Activated naive CD8-positive, alpha-beta T cell treated with anti-CD3 and anti-CD28 coated beads for 36 hours (primary cell): Measurements from ENCODE around the gene MNAT1. TPM values are rescaled to one million over a fixed set of nuclear protein-coding genes. Genes with fewer than 3 reads are reported as not detected.
"Not testable (repeated sequence)": the region's sequence is repeated elsewhere in the genome, so short reads cannot be mapped to it uniquely, and the experiment has no call there.

Experiments used
- DNase-seq: peaks from one replicate; pipeline ENCODE4 v3.0.0; 2021
- H3K27ac Mint-ChIP-seq: one replicate; pipeline ENCODE4 v1.8.0; 2022; ENCODE audit warnings: mild to moderate bottlenecking, moderate library complexity, mixed read lengths
- H3K27me3 Mint-ChIP-seq: one replicate; pipeline ENCODE4 v1.8.0; 2022; ENCODE audit warnings: mild to moderate bottlenecking, mixed read lengths
- H3K36me3 Mint-ChIP-seq: one replicate; pipeline ENCODE4 v1.8.0; 2021; ENCODE audit warnings: mild to moderate bottlenecking, mixed read lengths
- H3K4me1 Mint-ChIP-seq: one replicate; pipeline ENCODE4 v1.8.0; 2021; ENCODE audit warnings: mixed read lengths
- H3K4me3 Mint-ChIP-seq: one replicate; pipeline ENCODE4 v1.8.0; 2022; ENCODE audit warnings: mild to moderate bottlenecking, moderate library complexity, mixed read lengths
- H3K9me3 Mint-ChIP-seq: one replicate; pipeline ENCODE4 v1.8.0; 2022; ENCODE audit warnings: mixed read lengths
- total RNA-seq, 2 experiments: library from RNA; stranded (reverse); gene quantifications; one replicate each; pipeline ENCODE4 v1.2.3, GENCODE V29; 2021

The MNAT1 gene
- total RNA-seq, 2 experiments from 2014 or later = 39.7 to 42.7 TPM

GRCh38 chr14:60862283-60862682 is 127.7 kb downstream of the MNAT1 start:
- Mint-ChIP-seq H3K27me3 (no peaks in the 10 kb centered on the region), H3K9me3 (no peaks in the 10 kb centered on the region), H3K36me3 (peaks cover 11% of the 10 kb centered on the region), H3K4me1 (peaks cover 8% of the 10 kb centered on the region), H3K4me3 (no peak overlapping the region), H3K27ac (no peak overlapping the region)
- DNase-seq = no peak

- Mint-ChIP-seq H3K27ac (no peak overlapping the region), H3K36me3 (peaks cover 3% of the 10 kb centered on the region)
These were observed 128.7 kb downstream of the MNAT1 start for GRCh38 chr14:60863249-60863648.

GRCh38 chr14:60865378-60866127 is 131.0 kb downstream of the MNAT1 start:
- peaks cover 15% of the 10 kb centered on the region for H3K4me1 Mint-ChIP-seq
- no peak overlapping the region for H3K4me3 Mint-ChIP-seq
- H3K27ac Mint-ChIP-seq = no peak overlapping the region
- no peaks in the 10 kb centered on the region for H3K9me3 Mint-ChIP-seq
- H3K27me3 Mint-ChIP-seq = no peaks in the 10 kb centered on the region
- no peaks in the 10 kb centered on the region for H3K36me3 Mint-ChIP-seq
- no peak for DNase-seq

More at GRCh38 chr14:60863249-60863648, 128.7 kb downstream of the MNAT1 start:
- Mint-ChIP-seq H3K27me3 (no peaks in the 10 kb centered on the region), H3K4me1 (peaks cover 17% of the 10 kb centered on the region), H3K4me3 (no peak overlapping the region), H3K9me3 (no peaks in the 10 kb centered on the region)
- DNase-seq = no peak

GRCh38 chr14:60867503-60868172 is 133.1 kb downstream of the MNAT1 start:
- no peaks in the 10 kb centered on the region for H3K27me3 Mint-ChIP-seq
- H3K4me1 Mint-ChIP-seq = peaks cover 15% of the 10 kb centered on the region
- no peak for DNase-seq
- H3K4me3 Mint-ChIP-seq = no peak overlapping the region
- H3K27ac Mint-ChIP-seq = peak overlapping the region; percentile 44
- no peaks in the 10 kb centered on the region for H3K9me3 Mint-ChIP-seq
- H3K36me3 Mint-ChIP-seq = no peaks in the 10 kb centered on the region

GRCh38 chr14:60878121-60878520 is 143.6 kb downstream of the MNAT1 start:
- no peak overlapping the region for H3K4me3 Mint-ChIP-seq
- H3K4me1 Mint-ChIP-seq = peaks cover 9% of the 10 kb centered on the region
- H3K9me3 Mint-ChIP-seq = peaks cover 11% of the 10 kb centered on the region
- no peak for DNase-seq
- peaks cover 34% of the 10 kb centered on the region for H3K36me3 Mint-ChIP-seq
- no peaks in the 10 kb centered on the region for H3K27me3 Mint-ChIP-seq
- H3K27ac Mint-ChIP-seq = no peak overlapping the region

GRCh38 chr14:60878536-60878935 is 144.0 kb downstream of the MNAT1 start:
- peaks cover 36% of the 10 kb centered on the region for H3K36me3 Mint-ChIP-seq
- no peak overlapping the region for H3K27ac Mint-ChIP-seq
- no peak overlapping the region for H3K4me3 Mint-ChIP-seq
- H3K27me3 Mint-ChIP-seq = no peaks in the 10 kb centered on the region
- no peak for DNase-seq
- peaks cover 9% of the 10 kb centered on the region for H3K4me1 Mint-ChIP-seq
- H3K9me3 Mint-ChIP-seq = peaks cover 12% of the 10 kb centered on the region

GRCh38 chr14:60882219-60882618 is 147.7 kb downstream of the MNAT1 start:
- H3K9me3 Mint-ChIP-seq = peaks cover 35% of the 10 kb centered on the region
- no peak overlapping the region for H3K27ac Mint-ChIP-seq
- no peaks in the 10 kb centered on the region for H3K27me3 Mint-ChIP-seq
- no peak overlapping the region for H3K4me3 Mint-ChIP-seq
- peaks cover 62% of the 10 kb centered on the region for H3K36me3 Mint-ChIP-seq
- H3K4me1 Mint-ChIP-seq = peaks cover 12% of the 10 kb centered on the region
- no peak for DNase-seq

GRCh38 chr14:60884134-60884533 is 149.6 kb downstream of the MNAT1 start:
- no peak overlapping the region for H3K27ac Mint-ChIP-seq
- H3K4me3 Mint-ChIP-seq = no peak overlapping the region
- no peaks in the 10 kb centered on the region for H3K27me3 Mint-ChIP-seq
- H3K36me3 Mint-ChIP-seq = peaks cover 65% of the 10 kb centered on the region
- DNase-seq = no peak
- peaks cover 3% of the 10 kb centered on the region for H3K4me1 Mint-ChIP-seq
- H3K9me3 Mint-ChIP-seq = peaks cover 40% of the 10 kb centered on the region

- not testable (repeated sequence) for H3K27me3 Mint-ChIP-seq, H3K27ac Mint-ChIP-seq, DNase-seq, H3K4me3 Mint-ChIP-seq
- H3K4me1 Mint-ChIP-seq = peaks cover 19% of the 10 kb centered on the region
- H3K36me3 Mint-ChIP-seq = peaks cover 18% of the 10 kb centered on the region
- peaks cover 20% of the 10 kb centered on the region for H3K9me3 Mint-ChIP-seq
These were observed 156.1 kb downstream of the MNAT1 start for GRCh38 chr14:60890636-60891035.

GRCh38 chr14:60893911-60894310 is 159.3 kb downstream of the MNAT1 start:
- H3K9me3 Mint-ChIP-seq = peaks cover 10% of the 10 kb centered on the region
- no peak overlapping the region for H3K27ac Mint-ChIP-seq
- H3K27me3 Mint-ChIP-seq = no peaks in the 10 kb centered on the region

GRCh38 chr14:60904381-60904780 is 169.8 kb downstream of the MNAT1 start:
- Mint-ChIP-seq H3K27ac (no peak overlapping the region), H3K4me1 (no peaks in the 10 kb centered on the region), H3K9me3 (peaks cover 3% of the 10 kb centered on the region)

More at GRCh38 chr14:60893911-60894310, 159.3 kb downstream of the MNAT1 start:
- H3K4me3 Mint-ChIP-seq = no peak overlapping the region
- H3K36me3 Mint-ChIP-seq = peaks cover 5% of the 10 kb centered on the region
- H3K4me1 Mint-ChIP-seq = peaks cover 18% of the 10 kb centered on the region
- no peak for DNase-seq

GRCh38 chr14:60905923-60906322 is 171.4 kb downstream of the MNAT1 start:
- Mint-ChIP-seq H3K27ac (no peak overlapping the region), H3K36me3 (peaks cover 11% of the 10 kb centered on the region), H3K27me3 (no peaks in the 10 kb centered on the region), H3K9me3 (peaks cover 6% of the 10 kb centered on the region), H3K4me1 (no peaks in the 10 kb centered on the region), H3K4me3 (no peak overlapping the region)
- DNase-seq = no peak

More at GRCh38 chr14:60904381-60904780, 169.8 kb downstream of the MNAT1 start:
- Mint-ChIP-seq H3K4me3 (no peak overlapping the region), H3K36me3 (peaks cover 14% of the 10 kb centered on the region), H3K27me3 (no peaks in the 10 kb centered on the region)
- no peak for DNase-seq

- H3K27ac Mint-ChIP-seq = no peak overlapping the region
- H3K9me3 Mint-ChIP-seq = peaks cover 12% of the 10 kb centered on the region
- H3K4me1 Mint-ChIP-seq = no peaks in the 10 kb centered on the region
- DNase-seq = no peak
- no peaks in the 10 kb centered on the region for H3K27me3 Mint-ChIP-seq
- no peak overlapping the region for H3K4me3 Mint-ChIP-seq
- peaks cover 15% of the 10 kb centered on the region for H3K36me3 Mint-ChIP-seq
These were observed 181.2 kb downstream of the MNAT1 start for GRCh38 chr14:60915781-60916180.

GRCh38 chr14:60922050-60922449 is 187.5 kb downstream of the MNAT1 start:
- no peak overlapping the region for H3K27ac Mint-ChIP-seq
- no peak for DNase-seq
- peaks cover 6% of the 10 kb centered on the region for H3K4me1 Mint-ChIP-seq
- no peaks in the 10 kb centered on the region for H3K27me3 Mint-ChIP-seq
- peaks cover 2% of the 10 kb centered on the region for H3K9me3 Mint-ChIP-seq
- no peak overlapping the region for H3K4me3 Mint-ChIP-seq
- peaks cover 13% of the 10 kb centered on the region for H3K36me3 Mint-ChIP-seq

GRCh38 chr14:60925286-60925685 is 190.7 kb downstream of the MNAT1 start:
- Mint-ChIP-seq H3K36me3 (peaks cover 13% of the 10 kb centered on the region), H3K4me1 (peaks cover 7% of the 10 kb centered on the region), H3K27ac (no peak overlapping the region), H3K9me3 (peaks cover 2% of the 10 kb centered on the region), H3K4me3 (no peak overlapping the region), H3K27me3 (no peaks in the 10 kb centered on the region)
- no peak for DNase-seq
